Endothelial cell of umbilical vein (primary cell): Measurements from ENCODE around the gene GRAMD2B. TPM values are rescaled to one million over a fixed set of nuclear protein-coding genes. Genes with fewer than 3 reads are reported as not detected.

Source experiments
- BruUV-seq: library from RNA; stranded (reverse); fragments of 400-500 nt; replicated peaks from 2 replicates; lab custom pipeline; 2021; lab: Mats Ljungman, UMichigan
- CTCF ChIA-PET: fragments of 300-600, 350-600 bp; sonication (Branson Sonifier 250); formaldehyde crosslinking; loops from one replicate; lab custom pipeline; 2021; ENCODE audit warnings: antibody characterized with exemption, inconsistent platforms; lab: Charles Lee
- POLR2A ChIA-PET: fragments of 300-600, 350-600 bp; sonication (Branson Sonifier 250); formaldehyde crosslinking; loops from one replicate; lab custom pipeline; 2021; ENCODE audit warnings: antibody characterized with exemption, inconsistent platforms; lab: Charles Lee
- DNase-seq: peaks from one replicate; pipeline ENCODE4 v3.0.0-alpha.2; 2011; ENCODE audit warnings: low read depth, low spot score
- FAIRE-seq: peaks from 2 replicates; lab custom pipeline; 2011; peaks lifted over from hg19 to GRCh38; lab: Jason Lieb, UNC
- H2AFZ ChIP-seq: 2 replicates; pipeline ENCODE4 v1.6.0; 2012; ENCODE audit warnings: low read depth, low read length, control low read depth, inconsistent platforms
- H3K27ac ChIP-seq: 2 replicates; pipeline ENCODE4 v1.5.1; 2011; ENCODE audit warnings: low read depth, mild to moderate bottlenecking, control low read depth, low read length, moderate library complexity; ENCODE audit not compliant: insufficient read depth
- H3K27me3 ChIP-seq, 2 experiments: 2 replicates each; pipeline versions ENCODE4 v1.6.0 to v1.6.1; 2011; ENCODE audit warnings: low read length in 2 of 2, mixed read lengths in 1 of 2; ENCODE audit not compliant: control insufficient read depth in 2 of 2, insufficient read depth in 2 of 2
- H3K36me3 ChIP-seq, 2 experiments: 2 replicates in 1 of 2; 3 replicates in 1 of 2; pipeline ENCODE4 v1.5.1; 2011; ENCODE audit warnings: low read length in 2 of 2, mild to moderate bottlenecking in 1 of 2, moderate library complexity in 1 of 2; ENCODE audit not compliant: control insufficient read depth in 2 of 2, insufficient read depth in 2 of 2; ENCODE audit errors: extremely low read depth in 1 of 2
- H3K4me1 ChIP-seq: 3 replicates; pipeline ENCODE4 v1.5.1; 2011; ENCODE audit warnings: mild to moderate bottlenecking, low read length; ENCODE audit not compliant: control insufficient read depth, insufficient read depth; ENCODE audit errors: extremely low read depth
- H3K4me2 ChIP-seq: 2 replicates; pipeline ENCODE4 v1.6.1; 2011; ENCODE audit warnings: low read length, control low read depth, mixed read lengths; ENCODE audit not compliant: insufficient read depth
- H3K4me3 ChIP-seq, 3 experiments: fragments of 200-600 bp in 1 of 3; sonication (generic), shearing (Covaris generic) in 1 of 3; replicated peaks in 1 of 3; 2 replicates each; pipeline ENCODE4 v1.5.1; 2011 to 2016; ENCODE audit warnings: control low read depth in 3 of 3, low read length in 3 of 3, mild to moderate bottlenecking in 2 of 3, inconsistent platforms in 1 of 3, low read depth in 1 of 3, moderate library complexity in 1 of 3; ENCODE audit not compliant: insufficient read depth in 1 of 3
- H3K79me2 ChIP-seq: 2 replicates; pipeline ENCODE4 v1.6.0; 2012; ENCODE audit warnings: low read length, inconsistent platforms; ENCODE audit not compliant: control insufficient read depth, insufficient read depth
- H3K9ac ChIP-seq: replicated peaks from 2 replicates; pipeline ENCODE3; 2011; ENCODE audit warnings: low read length, control low read depth; ENCODE audit not compliant: insufficient read depth; ENCODE audit errors: extremely low read depth
- H3K9me1 ChIP-seq: replicated peaks from 3 replicates; pipeline ENCODE4 v1.6.0; 2011; ENCODE audit warnings: mild to moderate bottlenecking, low read length; ENCODE audit not compliant: control insufficient read depth, insufficient read depth; ENCODE audit errors: extremely low read depth
- H3K9me3 ChIP-seq: replicated peaks from 2 replicates; pipeline ENCODE4 v1.5.1; 2012; ENCODE audit warnings: low read length, inconsistent platforms; ENCODE audit not compliant: control insufficient read depth, insufficient read depth
- H4K20me1 ChIP-seq: replicated peaks from 2 replicates; pipeline ENCODE3; 2011; ENCODE audit warnings: mild to moderate bottlenecking, low read length; ENCODE audit not compliant: control insufficient read depth, insufficient read depth; ENCODE audit errors: extremely low read depth
- CTCF ChIP-seq, 2 donors: IDR thresholded peaks; 1 replicate in 1 of 2; 2 replicates in 1 of 2; pipeline ENCODE4 v1.5.1; 2011; ENCODE audit warnings: low read length in 2 of 2, mild to moderate bottlenecking in 2 of 2, moderate library complexity in 2 of 2, control low read depth in 1 of 2, inconsistent platforms in 1 of 2, low read depth in 1 of 2; ENCODE audit not compliant: insufficient read depth in 1 of 2; ENCODE audit errors: extremely low read depth in 1 of 2
- FOS ChIP-seq: IDR thresholded peaks from 2 replicates; pipeline ENCODE4 v1.6.1; 2011; ENCODE audit warnings: mild to moderate bottlenecking, low read length, moderate library complexity, borderline replicate concordance; ENCODE audit not compliant: insufficient read depth
- GATA2 ChIP-seq: IDR thresholded peaks from 2 replicates; pipeline ENCODE4 v1.7.0; 2011; ENCODE audit warnings: low read depth, mild to moderate bottlenecking, moderate library complexity, mixed read lengths, low read length; ENCODE audit not compliant: insufficient read length, insufficient read depth
- JUN ChIP-seq: IDR thresholded peaks from 2 replicates; pipeline ENCODE4 v1.6.1; 2011; ENCODE audit warnings: borderline replicate concordance, low read depth; ENCODE audit not compliant: insufficient read length, insufficient read depth
- MAX ChIP-seq: IDR thresholded peaks from 2 replicates; pipeline ENCODE4 v1.6.1; 2011; ENCODE audit not compliant: insufficient read depth, insufficient read length
- POLR2A ChIP-seq: IDR thresholded peaks from 2 replicates; pipeline ENCODE4 v1.6.1; 2012; ENCODE audit warnings: low read depth, mild to moderate bottlenecking, control low read depth, low read length
- POLR2AphosphoS5 ChIP-seq: IDR thresholded peaks from 2 replicates; pipeline ENCODE4 v1.6.1; 2012; ENCODE audit warnings: low read depth, mild to moderate bottlenecking, control low read depth, low read length, moderate library complexity; ENCODE audit not compliant: insufficient read depth
- dilution Hi-C: fragments of 300-500 bp; cut with MboI; formaldehyde crosslinking; loops from one replicate; pipeline ENCODE4 v1.15.0; 2019; ENCODE audit warnings: low sequenced_read_pairs; ENCODE audit not compliant: extremely low pct_ligation_motif_present
- intact Hi-C: fragments of 100-400 bp; cut with micrococcal nuclease; formaldehyde crosslinking; loops from one replicate; pipeline ENCODE4 v1.10.0; 2022
- polyA plus RNA-seq, 4 experiments: library from polyadenylated mRNA; depleted of rRNA in 3 of 4; stranded (reverse) in 3 of 4; unstranded in 1 of 4; fragments of >200 nt; gene quantifications; 2 replicates each; pipeline versions ENCODE4 v1.2.1 to v1.2.3, GENCODE V29; 2011 to 2012; ENCODE audit warnings: missing spikeins in 1 of 4
- total RNA-seq: library from RNA; stranded (reverse); gene quantifications from 2 replicates; pipeline ENCODE4 v1.2.3, GENCODE V29; 2021

GRAMD2B gene
- total and polyA plus RNA-seq, 2 donors (not counting 3 experiments of a cell fraction or from before 2014, with no cell fraction given): 2.0 to 5.5 TPM

GRCh38 chr5:126464016-126464415, 40.8 kb downstream of the GRAMD2B start:
- Histone ChIP-seq H3K4me3 (no peak overlapping the region), H4K20me1 (no peaks in the 10 kb centered on the region), H3K9me1 (no peaks in the 10 kb centered on the region), H3K9ac (no peak overlapping the region), H2AFZ (no peak overlapping the region), H3K9me3 (no peaks in the 10 kb centered on the region), H3K36me3 (no peaks in the 10 kb centered on the region), H3K79me2 (no peaks in the 10 kb centered on the region), H3K4me2 (no peak overlapping the region), H3K4me1 (no peaks in the 10 kb centered on the region), H3K27me3 (no peaks in the 10 kb centered on the region), H3K27ac (no peak overlapping the region)
- no peak for FAIRE-seq
- POLR2A ChIA-PET: no interaction called here
- dilution Hi-C loops: no loop called here
- DNase-seq: no peak
- CTCF ChIA-PET: no interaction called here
- intact Hi-C loops: no loop called here
- no TSS peak for BruUV-seq
- TF ChIP-seq POLR2A (no peak), GATA2 (no peak), MAX (no peak), CTCF (IDR thresholded peaks at IDR 0.05; ENCODE audit: extremely low read depth in 1 of 2, insufficient read depth in 1 of 2, low read depth in 1 of 2, low read length in 2 of 2) (no peak), POLR2AphosphoS5 (no peak), JUN (no peak), FOS (no peak)
